Testis (tissue), 3 donors: ENCODE measurements around the gene ITCH. TPM values are rescaled to one million over a fixed set of nuclear protein-coding genes. Genes with fewer than 3 reads are reported as not detected.

Experiments used
- DNase-seq: peaks from one replicate; pipeline ENCODE4 v3.0.0-alpha.2; 2019
- H3K27ac ChIP-seq, 2 donors: fragments of 200-600 bp; sonication (generic); one replicate each; pipeline ENCODE4 v1.5.1; 2019
- H3K27me3 ChIP-seq: fragments of 200-600 bp; sonication (generic); one replicate; pipeline ENCODE4 v1.5.1; 2019
- H3K36me3 ChIP-seq: fragments of 200-600 bp; sonication (generic); one replicate; pipeline ENCODE4 v1.5.1; 2017; ENCODE audit warnings: low read depth; ENCODE audit errors: missing control alignments
- H3K4me1 ChIP-seq: fragments of 200-600 bp; sonication (generic); one replicate; pipeline ENCODE4 v1.5.1; 2019
- H3K4me3 ChIP-seq, 2 donors: fragments of 200-600 bp; sonication (generic); one replicate each; pipeline ENCODE4 v1.5.1; 2017 to 2019
- H3K9me3 ChIP-seq: fragments of 200-600 bp; sonication (generic); one replicate; pipeline ENCODE4 v1.5.1; 2017
- CTCF ChIP-seq, 3 experiments: fragments of 450-650 bp in 2 of 3; fragments of 200-600 bp in 1 of 3; sonication (generic) in 1 of 3; IDR thresholded peaks; one replicate each; pipeline ENCODE4 v1.5.1; 2016 to 2019; ENCODE audit warnings: antibody characterized with exemption in 3 of 3, mild to moderate bottlenecking in 2 of 3, moderate library complexity in 1 of 3
- POLR2A ChIP-seq: fragments of 450-650 bp; IDR thresholded peaks from one replicate; pipeline ENCODE4 v1.6.1; 2017; ENCODE audit warnings: antibody characterized with exemption, mild to moderate bottlenecking, moderate library complexity
- WGBS, 2 donors: methylation state at CpG; one replicate each; pipeline ENCODE4 v1.1.5; 2018; 5-methylcytosine and 5-hydroxymethylcytosine counted together
- intact Hi-C: fragments of 100-400 bp; cut with DNase I; formaldehyde crosslinking; loops from one replicate; pipeline ENCODE4 v1.15.1; 2023; ENCODE audit warnings: low total_unique reads
- polyA plus RNA-seq: library from polyadenylated mRNA; stranded (reverse); fragments of 350-450 nt; fragmentation: Illumina TruSeq; extraction: RNeasy Lipid Tissue Mini Kit (QIAGEN cat#74804); gene quantifications from one replicate; pipeline ENCODE4 v1.2.3, GENCODE V29; 2014; ENCODE audit warnings: low read depth, low replicate concordance; ENCODE audit not compliant: insufficient read depth
- total RNA-seq, 2 donors: library from RNA; depleted of rRNA; stranded (reverse); fragments of >200 nt; gene quantifications; one replicate each; pipeline ENCODE4 v1.2.3, GENCODE V29; 2016

The ITCH gene
- total and polyA plus RNA-seq, 3 donors from 2014 or later, result 75.4 to 107 (median 88.1) TPM

GRCh38 chr20:34549291-34549928 is 186.3 kb downstream of the ITCH start:
- no peaks in the 10 kb centered on the region for H3K36me3 ChIP-seq
- no peak overlapping the region for H3K27ac ChIP-seq
- no peaks in the 10 kb centered on the region for H3K27me3 ChIP-seq
- WGBS, 2 donors, result 74 to 84% methylated on average over 18 to 20 of the region's 20 CpGs
- H3K9me3 ChIP-seq, result no peaks in the 10 kb centered on the region
- intact Hi-C loops, result no loop called here
- TF ChIP-seq CTCF (IDR thresholded peaks at IDR 0.05) (no peak), POLR2A (no peak)
- DNase-seq, result no peak
- H3K4me1 ChIP-seq, result peaks cover 5% of the 10 kb centered on the region
- no peak overlapping the region for H3K4me3 ChIP-seq

- Histone ChIP-seq H3K36me3 (no peaks in the 10 kb centered on the region), H3K4me3 (no peak overlapping the region), H3K27me3 (no peaks in the 10 kb centered on the region), H3K27ac (no peak overlapping the region), H3K9me3 (no peaks in the 10 kb centered on the region), H3K4me1 (peaks cover 4% of the 10 kb centered on the region)
- TF ChIP-seq POLR2A, result no peak
- no peak for TF ChIP-seq CTCF (IDR thresholded peaks at IDR 0.05)
- DNase-seq, result no peak
- WGBS, 2 donors, result 87 to 92% methylated on average over 13 of the region's 13 CpGs
- intact Hi-C loops, result no loop called here
Measured at GRCh38 chr20:34549929-34550305, 186.8 kb downstream of the ITCH start.

- no peak overlapping the region for H3K27ac ChIP-seq
- no peak overlapping the region for H3K4me3 ChIP-seq
- intact Hi-C loops, result no loop called here
- peaks cover 4% of the 10 kb centered on the region for H3K4me1 ChIP-seq
- whole genome bisulfite sequencing, 2 donors, result 90% methylated on average over 6 of the region's 6 CpGs
- H3K27me3 ChIP-seq, result no peaks in the 10 kb centered on the region
- DNase-seq, result no peak
- H3K9me3 ChIP-seq, result no peaks in the 10 kb centered on the region
- TF ChIP-seq POLR2A, result no peak
- no peak for TF ChIP-seq CTCF (IDR thresholded peaks at IDR 0.05)
- no peaks in the 10 kb centered on the region for H3K36me3 ChIP-seq
Measured at GRCh38 chr20:34552569-34552968, 189.5 kb downstream of the ITCH start.

- Histone ChIP-seq H3K36me3 (no peaks in the 10 kb centered on the region), H3K9me3 (no peaks in the 10 kb centered on the region), H3K27me3 (no peaks in the 10 kb centered on the region), H3K27ac (no peak overlapping the region), H3K4me1 (peaks cover 4% of the 10 kb centered on the region), H3K4me3 (no peak overlapping the region)
- 44 to 51% methylated on average over 4 of the region's 4 CpGs for WGBS, 2 donors
- no peak for DNase-seq
- intact Hi-C loops, result no loop called here
- TF ChIP-seq CTCF (IDR thresholded peaks at IDR 0.05) (no peak), POLR2A (no peak)
Measured at GRCh38 chr20:34553366-34553867, 190.3 kb downstream of the ITCH start.

- no peaks in the 10 kb centered on the region for H3K27me3 ChIP-seq
- H3K9me3 ChIP-seq, result no peaks in the 10 kb centered on the region
- DNase-seq, result no peak
- TF ChIP-seq CTCF (IDR thresholded peaks at IDR 0.05), result no peak
- TF ChIP-seq POLR2A, result no peak
- peak overlapping the region; percentile 87 to 98 for H3K27ac ChIP-seq
- H3K4me1 ChIP-seq, result peaks cover 4% of the 10 kb centered on the region
- intact Hi-C loops, result no loop called here
- WGBS, 2 donors, result 13 to 16% methylated on average over 11 of the region's 11 CpGs
- no peaks in the 10 kb centered on the region for H3K36me3 ChIP-seq
- peak overlapping the region; percentile 82 to 86 for H3K4me3 ChIP-seq
Measured at GRCh38 chr20:34557936-34558319, 194.9 kb downstream of the ITCH start.
